Measurements from ENCODE around the gene MTHFSD. TPM values are rescaled to one million over a fixed set of nuclear protein-coding genes. Genes with fewer than 3 reads are reported as not detected.
"Not testable (repeated sequence)": the region's sequence is repeated elsewhere in the genome, so short reads cannot be mapped to it uniquely, and the experiment has no call there.

Gene MTHFSD
- total RNA-seq, 1 experiment from 2014 or later = 18.8 TPM

DNA sequence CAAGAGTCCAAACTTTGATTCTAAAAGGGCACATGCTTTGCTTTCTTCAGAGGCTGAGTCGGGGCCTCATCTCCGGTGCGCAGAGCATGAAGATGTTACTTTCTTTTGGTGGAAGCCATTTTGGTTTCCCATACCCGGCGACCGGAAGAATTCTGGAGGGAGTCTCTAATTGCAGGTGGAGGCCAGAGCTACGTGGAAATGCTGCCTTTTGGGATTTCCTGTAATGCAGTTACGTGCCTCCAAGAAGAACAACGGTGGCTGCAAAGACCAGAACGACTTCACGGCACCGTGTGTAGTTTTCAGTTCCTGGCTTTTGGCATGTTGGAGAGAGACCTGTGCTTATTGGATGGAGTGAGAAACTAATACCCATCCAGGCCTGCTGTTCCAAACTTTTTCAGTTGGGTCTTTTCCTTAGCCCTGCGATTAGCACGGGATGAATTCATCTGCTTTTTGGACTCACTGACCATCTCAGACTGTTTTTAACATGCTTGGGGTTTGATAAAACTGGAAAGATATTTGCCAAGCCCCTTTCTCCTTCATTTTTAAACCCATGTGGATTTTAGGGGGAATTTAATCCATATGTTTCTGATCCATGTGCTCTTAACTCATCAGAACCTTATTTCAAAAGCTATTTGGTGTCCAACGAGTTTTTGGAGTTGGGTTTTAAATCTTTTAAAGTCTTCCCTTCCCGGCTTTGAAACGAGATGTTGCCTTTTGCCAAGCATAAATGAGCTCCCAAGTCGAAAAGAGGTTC, 42.3 kb upstream of the MTHFSD start:
- Histone ChIP-seq H2AFZ (ENCODE audit: low read length) (no peak overlapping the region), H3K79me2 (ENCODE audit: low read length) (no peaks in the 10 kb centered on the region)

GRCh38 chr16:86595983-86596605, 41.1 kb upstream of the MTHFSD start:
- no peaks in the 10 kb centered on the region for H3K9me3 ChIP-seq (ENCODE audit: low read length)
- no peaks in the 10 kb centered on the region for H4K20me1 ChIP-seq (ENCODE audit: insufficient read depth, low read depth, low read length)
- H3K9me2 ChIP-seq (replicated peaks; ENCODE audit: insufficient read depth, low read length) = no peaks in the 10 kb centered on the region
- no peaks in the 10 kb centered on the region for H3K36me3 ChIP-seq (ENCODE audit: insufficient read depth, low read length)
- H3K4me3 ChIP-seq (ENCODE audit: low read length) = no peak overlapping the region
- H3K27ac ChIP-seq (ENCODE audit: low read length) = no peak overlapping the region
- H3K4me2 ChIP-seq (ENCODE audit: low read depth, low read length, poor library complexity, severe bottlenecking) = no peak overlapping the region
- no peak for DNase-seq
- no peak overlapping the region for H2AFZ ChIP-seq (ENCODE audit: low read length)
- H3K9ac ChIP-seq (ENCODE audit: low read length) = no peak overlapping the region
- H3K4me1 ChIP-seq (ENCODE audit: low read length) = no peaks in the 10 kb centered on the region
- H3K79me2 ChIP-seq (ENCODE audit: low read length) = no peaks in the 10 kb centered on the region
- no peaks in the 10 kb centered on the region for H3K27me3 ChIP-seq (ENCODE audit: low read length)

More for the DNA sequence above, 42.3 kb upstream of the MTHFSD start:
- Histone ChIP-seq H3K9me2 (replicated peaks; ENCODE audit: insufficient read depth, low read length) (no peaks in the 10 kb centered on the region), H3K4me1 (ENCODE audit: low read length) (no peaks in the 10 kb centered on the region), H3K9me3 (ENCODE audit: low read length) (no peaks in the 10 kb centered on the region), H3K27me3 (ENCODE audit: low read length) (no peaks in the 10 kb centered on the region), H3K4me2 (ENCODE audit: low read depth, low read length, poor library complexity, severe bottlenecking) (no peak overlapping the region), H3K9ac (ENCODE audit: low read length) (no peak overlapping the region), H3K27ac (ENCODE audit: low read length) (no peak overlapping the region), H3K36me3 (ENCODE audit: insufficient read depth, low read length) (no peaks in the 10 kb centered on the region), H3K4me3 (ENCODE audit: low read length) (no peak overlapping the region), H4K20me1 (ENCODE audit: insufficient read depth, low read depth, low read length) (no peaks in the 10 kb centered on the region)
- no peak for DNase-seq

- Histone ChIP-seq H3K4me1 (ENCODE audit: low read length) (no peaks in the 10 kb centered on the region), H3K36me3 (ENCODE audit: insufficient read depth, low read length) (no peaks in the 10 kb centered on the region), H2AFZ (ENCODE audit: low read length) (no peak overlapping the region), H3K4me3 (ENCODE audit: low read length) (no peak overlapping the region), H3K27ac (ENCODE audit: low read length) (no peak overlapping the region), H4K20me1 (ENCODE audit: insufficient read depth, low read depth, low read length) (no peaks in the 10 kb centered on the region), H3K79me2 (ENCODE audit: low read length) (no peaks in the 10 kb centered on the region), H3K9ac (ENCODE audit: low read length) (no peak overlapping the region), H3K9me2 (replicated peaks; ENCODE audit: insufficient read depth, low read length) (no peaks in the 10 kb centered on the region), H3K4me2 (ENCODE audit: low read depth, low read length, poor library complexity, severe bottlenecking) (no peak overlapping the region), H3K9me3 (ENCODE audit: low read length) (no peaks in the 10 kb centered on the region), H3K27me3 (ENCODE audit: low read length) (no peaks in the 10 kb centered on the region)
- DNase-seq = no peak
Observed at GRCh38 chr16:86594721-86595120, 39.7 kb upstream of the MTHFSD start.

- no peaks in the 10 kb centered on the region for H3K9me2 ChIP-seq (replicated peaks; ENCODE audit: insufficient read depth, low read length)
- H2AFZ ChIP-seq (ENCODE audit: low read length) = no peak overlapping the region
- H3K4me3 ChIP-seq (ENCODE audit: low read length) = no peak overlapping the region
- no peaks in the 10 kb centered on the region for H3K27me3 ChIP-seq (ENCODE audit: low read length)
- H3K9me3 ChIP-seq (ENCODE audit: low read length) = no peaks in the 10 kb centered on the region
- DNase-seq = no peak
- no peak overlapping the region for H3K9ac ChIP-seq (ENCODE audit: low read length)
- no peak overlapping the region for H3K27ac ChIP-seq (ENCODE audit: low read length)
- H4K20me1 ChIP-seq (ENCODE audit: insufficient read depth, low read depth, low read length) = no peaks in the 10 kb centered on the region
- H3K4me2 ChIP-seq (ENCODE audit: low read depth, low read length, poor library complexity, severe bottlenecking) = no peak overlapping the region
- no peaks in the 10 kb centered on the region for H3K36me3 ChIP-seq (ENCODE audit: insufficient read depth, low read length)
- no peaks in the 10 kb centered on the region for H3K4me1 ChIP-seq (ENCODE audit: low read length)
- no peaks in the 10 kb centered on the region for H3K79me2 ChIP-seq (ENCODE audit: low read length)
Observed at GRCh38 chr16:86593913-86594620, 39.0 kb upstream of the MTHFSD start.

- H3K79me2 ChIP-seq (ENCODE audit: low read length) = no peaks in the 10 kb centered on the region
- no peaks in the 10 kb centered on the region for H4K20me1 ChIP-seq (ENCODE audit: insufficient read depth, low read depth, low read length)
- no peaks in the 10 kb centered on the region for H3K9me2 ChIP-seq (replicated peaks; ENCODE audit: insufficient read depth, low read length)
- DNase-seq = no peak
- no peak overlapping the region for H2AFZ ChIP-seq (ENCODE audit: low read length)
- H3K4me1 ChIP-seq (ENCODE audit: low read length) = no peaks in the 10 kb centered on the region
- H3K4me3 ChIP-seq (ENCODE audit: low read length) = no peak overlapping the region
- H3K4me2 ChIP-seq (ENCODE audit: low read depth, low read length, poor library complexity, severe bottlenecking) = no peak overlapping the region
- H3K27ac ChIP-seq (ENCODE audit: low read length) = no peak overlapping the region
- H3K9ac ChIP-seq (ENCODE audit: low read length) = no peak overlapping the region
- no peaks in the 10 kb centered on the region for H3K9me3 ChIP-seq (ENCODE audit: low read length)
- H3K27me3 ChIP-seq (ENCODE audit: low read length) = no peaks in the 10 kb centered on the region
- no peaks in the 10 kb centered on the region for H3K36me3 ChIP-seq (ENCODE audit: insufficient read depth, low read length)
Observed at GRCh38 chr16:86591270-86591669, 36.2 kb upstream of the MTHFSD start.

DNA sequence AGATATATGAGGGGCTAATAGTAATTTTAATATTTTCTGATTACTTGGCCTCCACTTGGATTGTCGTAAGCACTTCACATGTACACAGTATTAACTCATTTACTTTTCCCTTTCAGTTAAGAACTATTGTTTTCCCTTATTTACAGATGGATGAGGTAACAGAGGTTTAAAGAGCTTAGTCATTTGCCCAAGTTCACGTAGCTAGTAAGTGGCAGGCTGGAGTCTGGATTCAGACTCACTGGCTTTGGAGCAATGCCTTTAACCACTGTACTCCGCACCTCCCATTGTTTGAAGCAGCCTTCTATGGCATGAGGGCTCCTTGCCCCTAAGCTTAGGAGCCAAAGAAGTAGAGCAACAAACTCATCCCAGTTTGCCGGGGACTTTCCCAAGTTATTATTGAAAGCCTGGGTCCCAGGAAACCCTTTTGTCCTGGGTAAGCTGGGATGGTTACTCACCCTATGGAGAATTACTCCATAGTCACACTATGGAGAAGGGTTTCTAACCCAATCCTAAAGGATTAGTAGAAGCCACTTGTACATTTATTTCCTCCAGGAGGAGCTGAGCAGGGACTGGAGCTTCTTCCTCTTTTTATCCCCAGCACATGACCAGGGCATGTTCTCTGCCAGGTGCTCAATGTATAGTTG, 35.6 kb upstream of the MTHFSD start:
- Histone ChIP-seq H2AFZ (ENCODE audit: low read length) (no peak overlapping the region), H4K20me1 (ENCODE audit: insufficient read depth, low read depth, low read length) (no peaks in the 10 kb centered on the region), H3K9me2 (replicated peaks; ENCODE audit: insufficient read depth, low read length) (no peaks in the 10 kb centered on the region), H3K27ac (ENCODE audit: low read length) (no peak overlapping the region), H3K4me3 (ENCODE audit: low read length) (no peak overlapping the region), H3K79me2 (ENCODE audit: low read length) (no peaks in the 10 kb centered on the region), H3K36me3 (ENCODE audit: insufficient read depth, low read length) (no peaks in the 10 kb centered on the region), H3K4me1 (ENCODE audit: low read length) (no peaks in the 10 kb centered on the region), H3K9ac (ENCODE audit: low read length) (no peak overlapping the region), H3K27me3 (ENCODE audit: low read length) (no peaks in the 10 kb centered on the region), H3K4me2 (ENCODE audit: low read depth, low read length, poor library complexity, severe bottlenecking) (no peak overlapping the region), H3K9me3 (ENCODE audit: low read length) (no peaks in the 10 kb centered on the region)
- no peak for DNase-seq

- not testable (repeated sequence) for H3K27me3 ChIP-seq (ENCODE audit: low read length); H3K9me3 ChIP-seq (ENCODE audit: low read length); H3K4me3 ChIP-seq (ENCODE audit: low read length); DNase-seq; H3K27ac ChIP-seq (ENCODE audit: low read length); H2AFZ ChIP-seq (ENCODE audit: low read length); H3K4me1 ChIP-seq (ENCODE audit: low read length); H4K20me1 ChIP-seq (ENCODE audit: insufficient read depth, low read depth, low read length); H3K79me2 ChIP-seq (ENCODE audit: low read length); H3K9ac ChIP-seq (ENCODE audit: low read length); H3K9me2 ChIP-seq (replicated peaks; ENCODE audit: insufficient read depth, low read length); H3K36me3 ChIP-seq (ENCODE audit: insufficient read depth, low read length); H3K4me2 ChIP-seq (ENCODE audit: low read depth, low read length, poor library complexity, severe bottlenecking)
Observed at GRCh38 chr16:86587955-86588354, 32.9 kb upstream of the MTHFSD start.

DNA sequence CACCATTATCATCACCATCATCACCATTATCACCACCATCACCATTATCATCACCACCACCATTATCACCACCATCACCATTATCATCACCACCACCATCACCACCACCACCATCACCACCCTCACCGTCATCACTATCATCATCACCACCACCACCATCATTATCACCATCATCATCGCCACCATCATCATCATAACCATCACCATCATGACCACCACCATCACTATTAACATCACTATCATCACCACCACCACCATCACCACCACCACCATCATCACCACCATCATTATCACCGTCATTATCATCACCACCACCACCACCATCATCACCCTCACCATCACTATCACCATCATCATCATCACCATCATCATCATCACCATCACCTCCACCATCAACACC, 32.5 kb upstream of the MTHFSD start:
- DNase-seq = no peak
- H3K79me2 ChIP-seq (ENCODE audit: low read length) = no peaks in the 10 kb centered on the region
- no peaks in the 10 kb centered on the region for H3K4me1 ChIP-seq (ENCODE audit: low read length)
- no peak overlapping the region for H3K4me3 ChIP-seq (ENCODE audit: low read length)
- no peak overlapping the region for H2AFZ ChIP-seq (ENCODE audit: low read length)
- no peaks in the 10 kb centered on the region for H3K9me2 ChIP-seq (replicated peaks; ENCODE audit: insufficient read depth, low read length)
- no peaks in the 10 kb centered on the region for H3K36me3 ChIP-seq (ENCODE audit: insufficient read depth, low read length)
- no peak overlapping the region for H3K4me2 ChIP-seq (ENCODE audit: low read depth, low read length, poor library complexity, severe bottlenecking)
- H3K9me3 ChIP-seq (ENCODE audit: low read length) = no peaks in the 10 kb centered on the region
- no peaks in the 10 kb centered on the region for H4K20me1 ChIP-seq (ENCODE audit: insufficient read depth, low read depth, low read length)
- no peaks in the 10 kb centered on the region for H3K27me3 ChIP-seq (ENCODE audit: low read length)
- H3K9ac ChIP-seq (ENCODE audit: low read length) = no peak overlapping the region
- H3K27ac ChIP-seq (ENCODE audit: low read length) = no peak overlapping the region

All from Karpas-422 (cell line).